Muscle layer of colon (tissue), 2 donors: ENCODE data around the gene LMF1.
"Not testable (repeated sequence)": the region's sequence is repeated elsewhere in the genome, so short reads cannot be mapped to it uniquely, and the experiment has no call there.

Experiments used
- H3K27ac ChIP-seq: one replicate; pipeline ENCODE4 v1.7.0; 2013; ENCODE audit warnings: low read depth, mild to moderate bottlenecking, low read length, moderate library complexity
- H3K27me3 ChIP-seq, 2 donors: one replicate each; pipeline ENCODE4 v1.7.0; 2013; ENCODE audit warnings: low read length in 2 of 2, mild to moderate bottlenecking in 2 of 2; ENCODE audit not compliant: insufficient read depth in 2 of 2, control insufficient read depth in 1 of 2
- H3K36me3 ChIP-seq: one replicate; pipeline ENCODE4 v1.7.0; 2013; ENCODE audit warnings: mild to moderate bottlenecking, low read length; ENCODE audit not compliant: insufficient read depth
- H3K4me1 ChIP-seq: one replicate; pipeline ENCODE4 v1.7.0; 2013; ENCODE audit warnings: mild to moderate bottlenecking, low read length; ENCODE audit not compliant: insufficient read depth
- H3K4me3 ChIP-seq, 2 donors: one replicate each; pipeline ENCODE4 v1.7.0; 2013; ENCODE audit warnings: low read length in 2 of 2, low read depth in 1 of 2, mild to moderate bottlenecking in 1 of 2, moderate library complexity in 1 of 2
- H3K9ac ChIP-seq: one replicate; pipeline ENCODE4 v1.7.0; 2013; ENCODE audit warnings: low read length
- H3K9me3 ChIP-seq: one replicate; pipeline ENCODE4 v1.7.0; 2013; ENCODE audit warnings: mild to moderate bottlenecking, low read length
- donor health status: abdominal sarcoma.
- donor health status: Adenocarcinoma of cecum.

Gene LMF1

GRCh38 chr16:892536-893255, 78.1 kb downstream of the LMF1 start:
- no peak overlapping the region for H3K27ac ChIP-seq
- H3K4me3 ChIP-seq, result no peak overlapping the region
- peaks cover 8% of the 10 kb centered on the region for H3K36me3 ChIP-seq
- no peaks in the 10 kb centered on the region for H3K4me1 ChIP-seq
- no peak overlapping the region for H3K9ac ChIP-seq
- H3K9me3 ChIP-seq, result no peaks in the 10 kb centered on the region
- H3K27me3 ChIP-seq, result no peaks in the 10 kb centered on the region

- Histone ChIP-seq H3K4me1 (no peaks in the 10 kb centered on the region), H3K27ac (no peak overlapping the region), H3K27me3 (no peaks in the 10 kb centered on the region), H3K9me3 (no peaks in the 10 kb centered on the region), H3K9ac (no peak overlapping the region), H3K36me3 (peaks cover 8% of the 10 kb centered on the region), H3K4me3 (no peak overlapping the region)
These were observed 78.8 kb downstream of the LMF1 start for GRCh38 chr16:892006-892405.

GRCh38 chr16:891353-891740, 79.4 kb downstream of the LMF1 start:
- H3K27me3 ChIP-seq, result no peaks in the 10 kb centered on the region
- H3K36me3 ChIP-seq, result peaks cover 8% of the 10 kb centered on the region
- H3K9me3 ChIP-seq, result no peaks in the 10 kb centered on the region
- H3K27ac ChIP-seq, result no peak overlapping the region
- H3K4me3 ChIP-seq, result no peak overlapping the region
- H3K9ac ChIP-seq, result no peak overlapping the region
- H3K4me1 ChIP-seq, result no peaks in the 10 kb centered on the region

GRCh38 chr16:890716-891352, 80.0 kb downstream of the LMF1 start:
- no peak overlapping the region for H3K4me3 ChIP-seq
- no peaks in the 10 kb centered on the region for H3K9me3 ChIP-seq
- H3K27ac ChIP-seq, result no peak overlapping the region
- H3K36me3 ChIP-seq, result peaks cover 8% of the 10 kb centered on the region
- no peaks in the 10 kb centered on the region for H3K27me3 ChIP-seq
- no peaks in the 10 kb centered on the region for H3K4me1 ChIP-seq
- H3K9ac ChIP-seq, result no peak overlapping the region

DNA sequence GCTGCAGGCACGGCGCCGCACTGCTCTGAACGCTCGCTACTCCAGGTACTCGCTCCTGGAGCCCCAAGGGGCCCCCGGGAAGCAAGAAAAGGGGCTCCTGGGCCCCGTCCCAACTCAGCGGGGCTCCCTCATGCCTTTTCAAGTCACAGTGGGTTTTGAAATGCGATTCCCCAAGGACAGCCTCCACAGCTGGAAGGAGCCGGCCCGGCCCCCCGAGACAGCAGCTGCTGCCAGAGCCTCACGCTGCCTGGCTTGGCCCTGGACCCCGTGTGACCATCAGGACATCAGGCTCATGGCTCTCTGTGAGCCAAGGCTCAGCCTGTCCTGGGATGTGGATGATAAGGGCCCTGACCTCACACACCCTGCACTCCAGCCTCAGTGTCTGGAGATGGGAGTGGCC, 80.6 kb downstream of the LMF1 start:
- Histone ChIP-seq H3K27ac (no peak overlapping the region), H3K36me3 (peaks cover 8% of the 10 kb centered on the region), H3K9me3 (no peaks in the 10 kb centered on the region), H3K27me3 (no peaks in the 10 kb centered on the region), H3K4me3 (no peak overlapping the region), H3K9ac (no peak overlapping the region), H3K4me1 (no peaks in the 10 kb centered on the region)

- Histone ChIP-seq H3K27me3 (no peaks in the 10 kb centered on the region), H3K9me3 (peaks cover 4% of the 10 kb centered on the region), H3K9ac (no peak overlapping the region), H3K4me3 (no peak overlapping the region), H3K27ac (no peak overlapping the region), H3K36me3 (peaks cover 9% of the 10 kb centered on the region), H3K4me1 (no peaks in the 10 kb centered on the region)
These were observed 81.2 kb downstream of the LMF1 start for GRCh38 chr16:889586-889985.

DNA sequence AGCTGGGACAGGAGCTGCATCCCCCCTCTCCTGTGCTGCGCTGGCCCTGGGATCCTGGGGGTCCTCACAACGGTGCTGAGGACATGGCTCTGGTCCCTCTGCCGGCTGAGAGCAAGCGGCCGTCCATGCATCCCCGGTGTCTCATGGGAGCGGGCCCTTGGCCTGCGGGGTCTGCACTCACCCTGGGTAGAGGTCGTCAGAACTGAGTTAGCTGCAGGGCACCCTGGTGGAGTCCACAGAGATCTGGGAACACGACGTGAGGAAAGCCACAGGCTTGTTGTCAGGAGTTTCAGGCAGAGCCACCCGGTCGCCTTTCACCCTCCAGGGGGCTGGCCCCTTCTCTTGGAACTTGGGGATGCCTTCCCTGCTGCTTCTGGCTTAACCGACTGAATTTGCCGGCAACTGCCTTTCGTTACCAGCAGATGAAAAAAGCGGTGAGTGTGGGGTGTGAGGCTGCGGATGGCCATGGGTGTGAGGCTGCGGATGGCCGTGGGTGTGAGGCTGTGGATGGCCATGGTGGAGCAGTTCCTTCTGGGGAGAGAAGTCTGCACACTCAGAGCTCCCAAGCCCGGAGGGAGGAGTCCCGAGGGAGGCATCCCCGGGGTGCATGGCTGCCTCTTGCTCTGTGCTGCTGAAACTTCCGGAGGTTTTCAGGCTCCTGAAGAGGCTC, 81.7 kb downstream of the LMF1 start:
- H3K36me3 ChIP-seq, result peaks cover 15% of the 10 kb centered on the region
- no peak overlapping the region for H3K4me3 ChIP-seq
- no peaks in the 10 kb centered on the region for H3K27me3 ChIP-seq
- H3K27ac ChIP-seq, result no peak overlapping the region
- no peak overlapping the region for H3K9ac ChIP-seq
- no peaks in the 10 kb centered on the region for H3K4me1 ChIP-seq
- H3K9me3 ChIP-seq, result peaks cover 9% of the 10 kb centered on the region

DNA sequence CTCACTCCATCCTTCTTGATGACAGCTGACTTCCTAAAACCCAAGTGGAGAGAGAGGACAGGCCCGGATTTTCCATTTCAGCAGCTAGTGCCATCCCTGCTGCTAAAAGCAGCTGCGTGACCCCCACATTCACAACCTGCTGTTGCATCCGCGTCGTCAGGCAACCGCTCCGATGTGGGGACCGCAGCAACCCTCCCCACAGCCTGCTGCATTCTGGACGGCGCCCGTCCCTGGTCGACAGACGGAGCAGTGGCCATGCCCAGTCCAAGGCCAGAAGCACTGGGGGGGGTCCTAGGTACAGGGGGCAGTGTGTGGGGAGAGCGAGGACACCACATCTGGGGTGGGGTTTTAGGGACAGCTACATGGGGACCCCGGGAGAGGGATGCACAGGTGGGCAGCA, 82.3 kb downstream of the LMF1 start:
- Histone ChIP-seq H3K9me3 (peaks cover 13% of the 10 kb centered on the region), H3K36me3 (peaks cover 16% of the 10 kb centered on the region)
- H3K9ac ChIP-seq, H3K27me3 ChIP-seq, H3K4me1 ChIP-seq, H3K4me3 ChIP-seq, H3K27ac ChIP-seq: not testable (repeated sequence)

DNA sequence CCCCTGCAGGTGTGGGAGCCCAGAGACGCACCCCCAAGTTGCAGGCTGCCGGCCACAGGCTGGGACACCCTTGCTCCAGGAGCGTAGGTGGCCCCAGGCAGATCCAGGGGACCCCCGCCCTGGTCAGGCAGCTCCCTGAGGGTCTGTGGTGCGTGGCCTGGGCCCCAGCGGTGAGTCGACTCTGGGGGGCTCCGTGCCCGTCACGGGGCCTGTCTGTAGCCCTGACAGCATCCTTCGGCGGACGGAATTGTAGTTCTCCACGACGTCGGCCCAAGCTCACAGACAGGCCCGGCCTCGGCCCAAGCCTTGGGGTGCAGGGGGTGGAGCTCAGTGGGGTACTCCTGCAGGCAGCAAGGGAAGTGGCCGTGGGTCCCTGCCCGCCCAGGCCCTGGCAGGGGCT, 82.9 kb downstream of the LMF1 start:
- no peak overlapping the region for H3K27ac ChIP-seq
- H3K9me3 ChIP-seq, result peaks cover 13% of the 10 kb centered on the region

DNA sequence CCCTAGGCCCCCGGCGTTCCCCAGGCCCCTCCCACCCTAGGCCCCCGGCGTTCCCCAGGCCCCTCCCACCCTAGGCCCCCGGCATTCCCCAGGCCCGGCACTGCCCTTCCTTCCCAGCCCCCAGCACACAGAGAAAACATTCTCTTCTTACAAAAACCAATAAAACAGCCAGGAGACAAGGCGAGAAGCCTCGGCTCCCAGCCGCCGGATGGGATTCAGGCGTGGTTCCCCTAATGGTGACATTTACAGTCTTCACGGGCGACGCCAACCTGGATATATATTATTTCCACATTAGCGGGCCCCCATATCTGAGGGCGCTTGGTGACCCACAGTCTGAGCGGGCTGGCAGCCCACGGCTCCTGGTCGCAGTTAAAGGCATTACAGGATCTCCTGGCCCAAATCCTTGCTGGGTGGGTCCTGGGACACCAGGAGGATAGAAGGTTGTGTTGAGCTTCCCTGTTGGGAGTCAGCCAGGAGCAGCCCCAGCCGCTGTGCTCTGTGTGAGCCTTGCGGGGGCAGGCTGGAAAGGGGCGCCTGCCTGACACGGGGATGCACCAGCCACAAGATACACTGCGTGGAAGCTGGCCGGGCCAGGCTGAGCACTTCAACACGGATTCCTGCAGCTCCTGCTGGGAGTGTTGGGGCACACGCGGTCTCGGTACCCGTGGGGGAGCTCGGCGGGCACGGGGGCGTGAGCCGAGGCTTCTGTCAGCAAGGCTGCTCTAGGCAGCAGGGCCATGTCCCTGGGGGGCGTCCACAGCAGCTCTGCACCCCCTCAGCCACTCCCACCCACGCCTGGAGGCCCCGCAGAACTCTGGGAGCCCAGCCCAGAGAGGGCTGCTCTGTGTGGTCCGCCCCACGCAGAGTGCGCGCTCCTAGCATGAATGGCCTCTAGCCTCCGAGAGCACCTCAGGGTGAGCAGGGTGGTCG, 83.7 kb downstream of the LMF1 start:
- peaks cover 15% of the 10 kb centered on the region for H3K36me3 ChIP-seq
- H3K4me3 ChIP-seq, result no peak overlapping the region
- H3K27ac ChIP-seq, result no peak overlapping the region
- H3K9me3 ChIP-seq, result peaks cover 13% of the 10 kb centered on the region
- no peaks in the 10 kb centered on the region for H3K27me3 ChIP-seq
- H3K9ac ChIP-seq, result no peak overlapping the region
- no peaks in the 10 kb centered on the region for H3K4me1 ChIP-seq

More for the DNA sequence above, 82.9 kb downstream of the LMF1 start:
- H3K27me3 ChIP-seq, result no peaks in the 10 kb centered on the region
- H3K9ac ChIP-seq, result no peak overlapping the region
- H3K4me3 ChIP-seq, result no peak overlapping the region
- H3K4me1 ChIP-seq, result no peaks in the 10 kb centered on the region
- H3K36me3 ChIP-seq, result peaks cover 16% of the 10 kb centered on the region

DNA sequence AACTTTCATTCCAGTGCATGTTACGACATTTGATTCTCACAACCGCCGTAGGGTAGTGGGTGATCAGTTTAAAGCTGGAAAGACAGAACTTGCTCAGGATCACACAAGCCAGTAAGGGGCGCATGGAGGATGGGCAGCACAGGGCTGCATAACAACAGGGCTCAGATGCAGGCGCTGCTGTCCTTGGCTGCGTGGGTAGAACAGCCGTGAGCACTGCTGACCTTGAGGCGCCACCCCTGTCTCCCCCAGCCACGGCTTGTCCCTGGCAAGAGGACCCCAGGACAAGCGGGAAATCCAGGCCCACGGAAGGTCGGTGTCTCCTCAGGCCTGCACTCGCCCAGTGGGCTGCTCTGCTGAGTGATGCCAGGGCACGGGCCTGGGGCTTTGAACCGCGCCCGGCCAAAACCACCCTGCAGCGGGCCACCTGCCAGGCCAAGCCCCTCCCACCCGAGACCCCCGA, 84.7 kb downstream of the LMF1 start:
- H3K27ac ChIP-seq, result no peak overlapping the region
- no peak overlapping the region for H3K4me3 ChIP-seq
- H3K27me3 ChIP-seq, result no peaks in the 10 kb centered on the region
- H3K9me3 ChIP-seq, result peaks cover 13% of the 10 kb centered on the region
- H3K4me1 ChIP-seq, result no peaks in the 10 kb centered on the region
- no peak overlapping the region for H3K9ac ChIP-seq
- H3K36me3 ChIP-seq, result peaks cover 8% of the 10 kb centered on the region
